Right lobe of liver (tissue), 6 donors: Measurements from ENCODE around the gene COL27A1. TPM values are rescaled to one million over a fixed set of nuclear protein-coding genes. Genes with fewer than 3 reads are reported as not detected.

Experiments
- ATAC-seq, 4 donors: fragments of 200-7000 bp; cut with Tn5 transposase; one replicate each; pipeline ENCODE4 v1.9.1; 2020; ENCODE audit warnings: mild to moderate bottlenecking in 4 of 4, moderate library complexity in 4 of 4
- DNase-seq, 3 donors: peaks; one replicate each; pipeline ENCODE4 v3.0.0-alpha.2; 2020
- H3K27ac ChIP-seq, 3 donors: fragments of 200-600 bp; one replicate each; pipeline ENCODE4 v1.8.0; 2022
- H3K27me3 ChIP-seq, 2 donors: fragments of 200-600 bp; one replicate each; pipeline ENCODE4 v1.8.0; 2022
- H3K36me3 ChIP-seq, 4 donors: fragments of 200-600 bp; sonication (generic) in 1 of 4; one replicate each; pipeline versions ENCODE4 v1.5.1 to v1.8.0; 2017 to 2022; ENCODE audit warnings: control low read depth in 1 of 4
- H3K4me1 ChIP-seq, 4 donors: fragments of 200-600 bp; sonication (generic) in 1 of 4; one replicate each; pipeline versions ENCODE4 v1.5.1 to v1.8.0; 2017 to 2022; ENCODE audit warnings: control low read depth in 1 of 4
- H3K4me3 ChIP-seq, 3 donors: fragments of 200-600 bp; one replicate each; pipeline ENCODE4 v1.8.0; 2022
- H3K9me3 ChIP-seq, 4 donors: fragments of 200-600 bp; sonication (generic) in 1 of 4; one replicate each; pipeline versions ENCODE4 v1.5.1 to v1.8.0; 2017 to 2022; ENCODE audit warnings: control low read depth in 1 of 4
- POLR2A ChIP-seq: fragments of 450-650 bp; IDR thresholded peaks from one replicate; pipeline ENCODE4 v1.6.1; 2017; ENCODE audit warnings: antibody characterized with exemption, mild to moderate bottlenecking
- WGBS: methylation state at CpG from one replicate; pipeline ENCODE4 v1.1.6; 2018; ENCODE audit warnings: low coverage, low lambda C conversion rate; ENCODE audit not compliant: insufficient coverage; ENCODE audit errors: missing lambda C conversion rate; 5-methylcytosine and 5-hydroxymethylcytosine counted together
- intact Hi-C, 2 donors: fragments of 100-400 bp; cut with DNase I; formaldehyde crosslinking; loops; one replicate each; pipeline versions ENCODE4 v1.11.2 to v1.14.1; 2022
- total RNA-seq, 6 experiments: library from RNA; depleted of rRNA in 2 of 6; stranded (reverse); fragments of >200 nt in 2 of 6; fragmentation: NEBNext Ultra II Directional in 3 of 6; extraction: Animal tissue kit (Norgen Biotek cat#: 25700) in 3 of 6; gene quantifications; one replicate each; pipeline versions ENCODE4 v1.1.0 to v1.2.4, GENCODE V29; 2016 to 2023
- TF ChIP-seq, protein P1 (sequence below), 4 donors: fragments of 200-600 bp in 3 of 4; fragments of 450-650 bp in 1 of 4; IDR thresholded peaks; one replicate each; pipeline versions ENCODE4 v1.5.1 to v1.8.0; 2016 to 2022; ENCODE audit warnings: antibody characterized with exemption in 4 of 4, mild to moderate bottlenecking in 2 of 4
- donor health status: DM: no; HTN: yes; CAD: no.
- donor health status: DM: no; HTN: no; CAD: no.
- donor health status: DM: no; HTN: no; CAD: no.
- donor health status: DM: no; HTN: yes; CAD: no.
- donor health status: DM: no; HTN: yes; CAD: no.

Gene COL27A1
- total RNA-seq, 6 experiments from 2014 or later: 11.8 to 51.9 (median 29.3) TPM

DNA sequence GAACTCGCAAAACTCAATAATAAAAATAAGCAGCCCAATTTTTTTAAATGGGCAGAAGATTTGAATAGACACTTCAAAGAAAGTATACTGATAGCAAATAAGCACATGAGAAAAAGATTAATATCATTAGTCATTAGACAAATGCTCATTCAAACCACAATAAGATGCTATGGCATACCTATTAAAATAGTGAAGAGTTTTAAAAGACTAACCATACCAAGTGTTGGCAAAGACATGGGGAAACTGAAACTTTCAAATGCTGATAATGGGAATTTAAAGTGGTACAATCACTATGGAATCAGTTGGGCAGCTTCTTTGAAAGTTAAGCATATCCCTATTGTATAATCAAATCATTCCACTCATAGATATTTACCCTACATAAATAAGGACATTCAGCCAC, 141.0 kb downstream of the COL27A1 start:
- intact Hi-C loops: no loop called here
- peaks cover 0 to 12% (median 0%) of the 10 kb centered on the region in 4 donors for H3K4me1 ChIP-seq
- peaks cover 0 to 2% (median 0%) of the 10 kb centered on the region in 4 donors for H3K9me3 ChIP-seq
- WGBS: 100% methylated on average over 1 of the region's 1 CpG
- no peaks in the 10 kb centered on the region for H3K27me3 ChIP-seq
- no peak overlapping the region for H3K27ac ChIP-seq
- peaks cover 0 to 12% (median 7%) of the 10 kb centered on the region in 4 donors for H3K36me3 ChIP-seq
- TF ChIP-seq POLR2A: no peak
- TF ChIP-seq, protein P1, sequence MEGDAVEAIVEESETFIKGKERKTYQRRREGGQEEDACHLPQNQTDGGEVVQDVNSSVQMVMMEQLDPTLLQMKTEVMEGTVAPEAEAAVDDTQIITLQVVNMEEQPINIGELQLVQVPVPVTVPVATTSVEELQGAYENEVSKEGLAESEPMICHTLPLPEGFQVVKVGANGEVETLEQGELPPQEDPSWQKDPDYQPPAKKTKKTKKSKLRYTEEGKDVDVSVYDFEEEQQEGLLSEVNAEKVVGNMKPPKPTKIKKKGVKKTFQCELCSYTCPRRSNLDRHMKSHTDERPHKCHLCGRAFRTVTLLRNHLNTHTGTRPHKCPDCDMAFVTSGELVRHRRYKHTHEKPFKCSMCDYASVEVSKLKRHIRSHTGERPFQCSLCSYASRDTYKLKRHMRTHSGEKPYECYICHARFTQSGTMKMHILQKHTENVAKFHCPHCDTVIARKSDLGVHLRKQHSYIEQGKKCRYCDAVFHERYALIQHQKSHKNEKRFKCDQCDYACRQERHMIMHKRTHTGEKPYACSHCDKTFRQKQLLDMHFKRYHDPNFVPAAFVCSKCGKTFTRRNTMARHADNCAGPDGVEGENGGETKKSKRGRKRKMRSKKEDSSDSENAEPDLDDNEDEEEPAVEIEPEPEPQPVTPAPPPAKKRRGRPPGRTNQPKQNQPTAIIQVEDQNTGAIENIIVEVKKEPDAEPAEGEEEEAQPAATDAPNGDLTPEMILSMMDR (IDR thresholded peaks at IDR 0.05): no peak
- H3K4me3 ChIP-seq: no peak overlapping the region
- ATAC-seq (no peak), DNase-seq (no peak)

DNA sequence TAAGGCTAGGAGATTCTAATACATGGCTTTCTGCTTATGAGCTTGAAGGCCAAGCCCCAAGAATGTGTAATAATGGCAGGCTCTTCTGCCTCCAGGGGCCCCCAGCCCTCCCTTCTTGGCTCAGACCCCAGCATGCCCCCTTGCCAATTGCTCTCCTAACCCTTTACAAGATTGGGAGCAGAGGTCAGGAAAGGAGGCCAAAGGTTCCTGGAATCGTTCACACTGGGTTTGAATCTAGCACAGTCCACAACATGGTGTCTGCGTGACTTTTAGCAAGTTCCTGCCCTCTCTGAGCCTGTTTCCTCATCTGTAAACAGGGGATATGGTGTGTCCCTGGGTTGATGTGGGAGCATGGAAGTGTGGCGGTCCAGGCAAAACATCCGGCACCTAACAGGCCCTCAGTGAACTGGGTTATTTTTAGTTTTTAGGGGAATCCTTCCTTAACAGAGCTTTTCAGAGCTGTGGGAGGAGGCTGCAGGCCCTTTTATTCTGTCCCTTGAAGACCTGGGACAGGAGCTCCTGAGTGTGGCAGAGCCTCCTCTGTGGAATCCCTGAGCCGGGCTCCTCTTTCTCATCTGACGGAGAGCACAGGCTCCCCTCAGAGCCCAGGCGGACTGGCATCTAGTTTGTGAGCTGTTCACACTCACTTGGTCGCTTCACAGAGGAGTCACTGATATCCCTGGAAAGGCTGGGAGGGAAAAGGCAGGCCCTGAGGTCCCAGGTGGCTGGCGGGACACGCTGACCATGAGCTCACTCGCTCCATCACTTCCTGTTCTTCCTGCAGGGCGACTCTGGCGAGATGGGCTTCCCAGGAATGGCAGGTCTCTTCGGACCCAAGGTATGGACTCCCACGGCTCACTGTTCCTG, 144.2 kb downstream of the COL27A1 start:
- peak in 1 of 3 donors; percentile 64 for DNase-seq
- Histone ChIP-seq H3K4me3 (no peak overlapping the region), H3K27me3 (no peaks in the 10 kb centered on the region), H3K4me1 (peaks cover 0 to 12% (median 0%) of the 10 kb centered on the region in 4 donors), H3K36me3 (peaks cover 0 to 8% (median 2%) of the 10 kb centered on the region in 4 donors), H3K27ac (no peak overlapping the region), H3K9me3 (peaks cover 0 to 2% (median 0%) of the 10 kb centered on the region in 4 donors)
- 65% methylated on average over 7 of the region's 15 CpGs for WGBS
- ATAC-seq: peak; percentile 56 to 84 (median 76)
- TF ChIP-seq, protein P1 (IDR thresholded peaks at IDR 0.05): no peak
- no peak for TF ChIP-seq POLR2A
- intact Hi-C loops: loop anchor here in 1 of 2 donors (5.0 kb wide), 1 partner anchor 142 kb away; the partner anchor contains the start of gene COL27A1

DNA sequence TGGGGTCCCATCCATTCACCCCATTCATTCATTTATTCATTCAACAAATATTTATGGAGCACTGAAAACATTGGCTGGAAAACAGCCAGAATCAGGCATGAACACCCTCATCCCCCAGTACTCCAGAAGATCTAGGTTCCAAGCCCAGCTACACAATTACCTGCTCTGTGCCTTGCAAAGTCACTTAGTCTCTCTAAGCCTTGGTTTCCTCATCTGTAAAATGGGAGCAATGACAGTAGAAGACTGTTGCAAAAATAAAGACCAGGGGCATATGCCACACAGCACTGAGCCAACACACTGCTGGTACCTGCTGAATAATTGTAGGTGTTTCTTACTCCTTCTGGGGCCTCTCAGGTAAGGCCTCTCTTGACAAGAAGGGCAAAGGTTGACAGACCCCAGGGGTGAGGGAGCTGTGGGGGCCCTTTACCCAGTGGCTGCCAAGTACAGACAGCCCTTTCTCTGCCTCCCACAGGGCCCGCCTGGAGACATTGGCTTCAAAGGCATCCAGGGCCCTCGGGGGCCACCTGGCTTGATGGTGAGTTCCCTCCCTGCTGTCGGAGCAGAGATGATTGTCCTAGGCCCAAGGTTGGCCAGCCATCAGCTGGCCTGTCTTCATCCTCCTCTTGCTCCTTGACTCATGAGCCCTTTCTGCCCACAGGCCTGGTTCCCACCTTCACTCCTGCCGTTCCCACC, 145.0 kb downstream of the COL27A1 start:
- Histone ChIP-seq H3K9me3 (no peaks in the 10 kb centered on the region), H3K4me3 (no peak overlapping the region), H3K36me3 (peaks cover 0 to 3% (median under 1%) of the 10 kb centered on the region in 4 donors), H3K27me3 (no peaks in the 10 kb centered on the region), H3K4me1 (peaks cover 0 to 13% (median 0%) of the 10 kb centered on the region in 4 donors), H3K27ac (no peak overlapping the region)
- intact Hi-C loops: loop anchor here in 1 of 2 donors (5.0 kb wide), 1 partner anchor 143 kb away; the partner anchor contains the start of gene COL27A1
- ATAC-seq: no peak
- DNase-seq: peak in 1 of 3 donors; percentile 35
- WGBS: 0% methylated on average over 1 of the region's 4 CpGs
- TF ChIP-seq, protein P1 (IDR thresholded peaks at IDR 0.05): no peak
- no peak for TF ChIP-seq POLR2A

DNA sequence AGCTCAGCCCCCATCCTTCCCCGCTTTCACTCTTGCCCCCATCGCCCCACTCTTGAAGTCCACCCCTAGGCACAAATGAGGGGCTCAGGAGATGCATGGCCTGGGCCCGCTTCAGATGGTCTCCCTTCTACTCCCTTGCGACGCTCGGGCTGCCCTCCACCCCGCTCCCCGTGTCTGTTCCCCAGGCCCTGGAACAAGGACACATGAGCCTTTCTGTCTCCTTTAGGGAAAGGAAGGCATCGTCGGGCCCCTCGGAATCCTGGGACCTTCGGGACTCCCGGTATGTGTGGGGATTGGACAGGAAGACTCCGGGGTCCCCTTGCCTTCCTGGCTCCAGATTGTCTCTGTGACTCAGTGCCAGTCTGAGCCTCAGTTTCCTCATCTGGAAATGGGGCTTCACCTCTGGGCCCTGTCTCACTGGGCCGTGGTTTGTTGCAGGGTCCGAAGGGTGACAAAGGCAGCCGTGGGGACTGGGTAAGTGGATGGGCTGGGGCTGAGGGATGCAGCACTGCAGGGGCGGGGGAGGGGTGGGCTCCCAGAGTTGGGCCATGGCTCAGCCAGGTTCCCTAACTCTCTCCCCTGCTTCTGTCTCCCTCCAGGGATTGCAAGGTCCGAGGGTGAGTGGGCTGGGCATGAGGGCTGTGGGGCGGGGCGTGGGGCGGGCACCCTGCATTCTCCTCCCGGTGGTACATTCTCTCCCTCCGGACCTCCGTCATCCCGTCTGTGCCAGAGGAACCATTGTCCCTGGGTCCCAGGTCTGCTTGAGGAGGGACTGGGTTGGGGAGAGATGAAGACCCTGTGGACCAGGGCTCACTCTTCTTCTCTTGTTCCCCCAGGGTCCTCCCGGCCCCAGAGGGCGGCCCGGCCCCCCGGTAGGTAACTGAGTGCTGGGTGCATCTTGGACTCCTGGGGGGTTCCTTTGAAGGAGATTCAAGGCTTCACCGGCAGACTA, 145.8 kb downstream of the COL27A1 start:
- Histone ChIP-seq H3K9me3 (no peaks in the 10 kb centered on the region), H3K27me3 (no peaks in the 10 kb centered on the region), H3K4me3 (no peak overlapping the region), H3K27ac (no peak overlapping the region), H3K36me3 (no peaks in the 10 kb centered on the region), H3K4me1 (peaks cover 0 to 21% (median 0%) of the 10 kb centered on the region in 4 donors)
- TF ChIP-seq, protein P1 (IDR thresholded peaks at IDR 0.05): no peak
- no peak for TF ChIP-seq POLR2A
- DNase-seq (peak in 1 of 3 donors; percentile 41), ATAC-seq (no peak)
- intact Hi-C loops: loop anchor here in 1 of 2 donors (5.0 kb wide), 1 partner anchor 144 kb away; the partner anchor contains the start of gene COL27A1
- WGBS: 100% methylated on average over 1 of the region's 31 CpGs
